Left renal pelvis (tissue), 4 donors: ENCODE results near the gene SLC22A7. TPM values are rescaled to one million over a fixed set of nuclear protein-coding genes. Genes with fewer than 3 reads are reported as not detected.
"Not testable (repeated sequence)": the region's sequence is repeated elsewhere in the genome, so short reads cannot be mapped to it uniquely, and the experiment has no call there.

Experiments
- DNase-seq, 4 donors: peaks; one replicate each; pipeline ENCODE4 v3.0.0-alpha.2; 2013; ENCODE audit warnings: low read depth in 4 of 4, low spot score in 3 of 4
- polyA plus RNA-seq, 4 donors: library from polyadenylated mRNA; unstranded; fragments of 120-200 nt; gene quantifications; one replicate each; pipeline ENCODE4 v1.2.1, GENCODE V29; 2013; ENCODE audit not compliant: insufficient read length in 4 of 4

SLC22A7 gene
- polyA plus RNA-seq, 4 donors: 0.39 to 0.76 (median 0.58) TPM

GRCh38 chr6:43331470-43331869 is 33.4 kb downstream of the SLC22A7 start:
- DNase-seq: no peak

GRCh38 chr6:43331891-43332290 is 33.8 kb downstream of the SLC22A7 start:
- DNase-seq: no peak

- DNase-seq: peak; percentile 12 to 46 (median 28)
These were observed 36.5 kb downstream of the SLC22A7 start for GRCh38 chr6:43334466-43335095.

- no peak for DNase-seq
These were observed 37.4 kb downstream of the SLC22A7 start for GRCh38 chr6:43335469-43335868.

GRCh38 chr6:43336382-43336781 is 38.3 kb downstream of the SLC22A7 start:
- no peak for DNase-seq

GRCh38 chr6:43338243-43338642 is 40.2 kb downstream of the SLC22A7 start:
- DNase-seq: no peak

- DNase-seq: no peak
These were observed 41.1 kb downstream of the SLC22A7 start for GRCh38 chr6:43339168-43339567.

GRCh38 chr6:43346243-43346642 is 48.2 kb downstream of the SLC22A7 start:
- DNase-seq: not testable (repeated sequence)

- DNase-seq: no peak
These were observed 49.0 kb downstream of the SLC22A7 start for GRCh38 chr6:43347021-43347420.

- DNase-seq: no peak
These were observed 49.4 kb downstream of the SLC22A7 start for GRCh38 chr6:43347444-43347843.

- DNase-seq: not testable (repeated sequence)
These were observed 53.9 kb downstream of the SLC22A7 start for GRCh38 chr6:43351951-43352350.

Other genes starting within 250 kb of the SLC22A7 start
- 10 to 100 TPM; 45.8 to 59.0 (median 48.7) TPM for gene CUL7, start 244.4 kb upstream of the SLC22A7 start, polyA plus RNA-seq
- gene MRPL2, start 238.8 kb upstream of the SLC22A7 start, polyA plus RNA-seq: 10 to 100 TPM; 38.4 to 78.4 (median 55.1) TPM
- gene KLC4, start 238.6 kb upstream of the SLC22A7 start, polyA plus RNA-seq: 10 to 100 TPM; 30.6 to 74.2 (median 51.3) TPM
- gene PTK7, start 221.9 kb upstream of the SLC22A7 start, polyA plus RNA-seq: 100 to 1,000 TPM; 228 to 269 (median 239) TPM
- 10 to 100 TPM; 26.5 to 38.2 (median 30.9) TPM for gene SRF, start 127.0 kb upstream of the SLC22A7 start, polyA plus RNA-seq
- gene CUL9, start 116.1 kb upstream of the SLC22A7 start, polyA plus RNA-seq: 10 to 100 TPM; 24.7 to 48.7 (median 34.5) TPM
- 10 to 100 TPM; 29.2 to 87.2 (median 46.4) TPM for gene DNPH1, start 68.8 kb upstream of the SLC22A7 start, polyA plus RNA-seq
- gene TTBK1, start 54.8 kb upstream of the SLC22A7 start, polyA plus RNA-seq: under 1 TPM; 0.20 to 0.44 (median 0.30) TPM
- gene CRIP3, start 10.6 kb downstream of the SLC22A7 start, polyA plus RNA-seq: 1 to 10 TPM; 2.4 to 8.1 (median 4.0) TPM
- 10 to 100 TPM; 27.1 to 32.3 (median 28.4) TPM for gene ZNF318, start 71.4 kb downstream of the SLC22A7 start, polyA plus RNA-seq
- 10 to 100 TPM; 15.9 to 29.7 (median 21.4) TPM for gene ABCC10, start 129.3 kb downstream of the SLC22A7 start, polyA plus RNA-seq
- gene DLK2, start 157.3 kb downstream of the SLC22A7 start, polyA plus RNA-seq: 1 to 10 TPM; 1.1 to 1.8 (median 1.4) TPM
- gene TJAP1, start 179.3 kb downstream of the SLC22A7 start, polyA plus RNA-seq: 10 to 100 TPM; 26.5 to 46.5 (median 33.3) TPM
- 1 to 10 TPM in 2 of 4 donors, under 1 TPM in 2; 0.25 to 1.2 (median 0.98) TPM for gene LRRC73, start 212.1 kb downstream of the SLC22A7 start, polyA plus RNA-seq
- 100 to 1,000 TPM; 126 to 150 (median 145) TPM for gene YIPF3, start 218.7 kb downstream of the SLC22A7 start, polyA plus RNA-seq
- 10 to 100 TPM; 24.6 to 43.6 (median 40.6) TPM for gene POLR1C, start 218.8 kb downstream of the SLC22A7 start, polyA plus RNA-seq